CD14-positive monocyte (primary cell): ENCODE results near the gene PLXNB3. TPM values are rescaled to one million over a fixed set of nuclear protein-coding genes. Genes with fewer than 3 reads are reported as not detected.
"Not testable (repeated sequence)": the region's sequence is repeated elsewhere in the genome, so short reads cannot be mapped to it uniquely, and the experiment has no call there.

ENCODE experiments used
- DNase-seq, 3 donors: peaks; one replicate each; pipeline ENCODE4 v3.0.0-alpha.2; 2011 to 2022
- H2AFZ ChIP-seq: 2 replicates; pipeline ENCODE4 v1.6.0; 2012; ENCODE audit warnings: mild to moderate bottlenecking, low read depth, low read length, inconsistent platforms; ENCODE audit not compliant: insufficient read depth, poor library complexity, severe bottlenecking
- H3K27ac ChIP-seq, 2 donors: 1 replicate in 1 of 2; 2 replicates in 1 of 2; pipeline ENCODE4 v1.5.1; 2012 to 2013; ENCODE audit warnings: low read length in 2 of 2, control low read depth in 1 of 2, inconsistent platforms in 1 of 2, low read depth in 1 of 2, mild to moderate bottlenecking in 1 of 2
- H3K27me3 ChIP-seq, 2 donors: one replicate each; pipeline versions ENCODE4 v1.6.0 to v1.6.1; 2011 to 2013; ENCODE audit warnings: low read length in 2 of 2; ENCODE audit not compliant: control insufficient read depth in 2 of 2, insufficient read depth in 2 of 2
- H3K36me3 ChIP-seq, 2 donors: replicated peaks in 1 of 2; 1 replicate in 1 of 2; 2 replicates in 1 of 2; pipeline versions ENCODE4 v1.5.1 to v1.6.1; 2012 to 2013; ENCODE audit warnings: low read length in 2 of 2, control low read depth in 1 of 2, inconsistent platforms in 1 of 2, mild to moderate bottlenecking in 1 of 2; ENCODE audit not compliant: insufficient read depth in 2 of 2, control insufficient read depth in 1 of 2
- H3K4me1 ChIP-seq, 2 donors: 1 replicate in 1 of 2; 2 replicates in 1 of 2; pipeline versions ENCODE4 v1.5.1 to v1.6.1; 2012 to 2013; ENCODE audit warnings: low read length in 2 of 2, control low read depth in 1 of 2, inconsistent platforms in 1 of 2, mild to moderate bottlenecking in 1 of 2, moderate library complexity in 1 of 2; ENCODE audit not compliant: insufficient read depth in 2 of 2, control insufficient read depth in 1 of 2
- H3K4me2 ChIP-seq: replicated peaks from 2 replicates; pipeline ENCODE3; 2012; ENCODE audit warnings: low read length, moderate library complexity, mild to moderate bottlenecking; ENCODE audit not compliant: poor library complexity, severe bottlenecking; ENCODE audit errors: extremely low read depth
- H3K4me3 ChIP-seq, 3 experiments: fragments of 200-600 bp in 1 of 3; sonication (generic) in 1 of 3; replicated peaks in 1 of 3; 1 replicate in 2 of 3; 2 replicates in 1 of 3; pipeline ENCODE4 v1.5.1; 2011 to 2013; ENCODE audit warnings: low read length in 3 of 3, mild to moderate bottlenecking in 3 of 3, control low read depth in 2 of 3, low read depth in 2 of 3, inconsistent platforms in 1 of 3, moderate library complexity in 1 of 3
- H3K79me2 ChIP-seq: 2 replicates; pipeline ENCODE4 v1.6.0; 2012; ENCODE audit warnings: mild to moderate bottlenecking, control low read depth, inconsistent platforms, low read length, moderate library complexity; ENCODE audit not compliant: insufficient read depth
- H3K9ac ChIP-seq: 2 replicates; pipeline ENCODE4 v1.6.0; 2017; ENCODE audit warnings: low read length, mild to moderate bottlenecking; ENCODE audit not compliant: insufficient read depth, poor library complexity, severe bottlenecking
- H3K9me3 ChIP-seq, 2 donors: replicated peaks in 1 of 2; 1 replicate in 1 of 2; 2 replicates in 1 of 2; pipeline versions ENCODE4 v1.5.1 to v1.6.1; 2012 to 2013; ENCODE audit warnings: low read length in 2 of 2, control low read depth in 1 of 2; ENCODE audit not compliant: control insufficient read depth in 1 of 2, insufficient read depth in 1 of 2
- H4K20me1 ChIP-seq: 2 replicates; pipeline ENCODE4 v1.6.0; 2012; ENCODE audit warnings: mild to moderate bottlenecking, low read length, control low read depth, moderate library complexity; ENCODE audit not compliant: insufficient read depth
- H3K27ac Mint-ChIP-seq, 7 donors: one replicate each; pipeline ENCODE4 v1.8.0; 2020; ENCODE audit warnings: mild to moderate bottlenecking in 7 of 7, mixed read lengths in 7 of 7, moderate library complexity in 6 of 7, inconsistent platforms in 2 of 7
- H3K27me3 Mint-ChIP-seq, 3 donors: one replicate each; pipeline ENCODE4 v1.8.0; 2021 to 2022; ENCODE audit warnings: low read depth in 3 of 3, mild to moderate bottlenecking in 3 of 3, mixed read lengths in 3 of 3, moderate library complexity in 3 of 3, inconsistent platforms in 1 of 3
- H3K36me3 Mint-ChIP-seq, 2 donors: one replicate each; pipeline ENCODE4 v1.8.0; 2020; ENCODE audit warnings: mixed read lengths in 2 of 2, inconsistent platforms in 1 of 2, mild to moderate bottlenecking in 1 of 2
- H3K4me1 Mint-ChIP-seq: one replicate; pipeline ENCODE4 v1.8.0; 2020; ENCODE audit warnings: mild to moderate bottlenecking, mixed read lengths
- H3K4me3 Mint-ChIP-seq, 2 donors: one replicate each; pipeline ENCODE4 v1.8.0; 2020; ENCODE audit warnings: mild to moderate bottlenecking in 2 of 2, mixed read lengths in 2 of 2, moderate library complexity in 1 of 2
- H3K9me3 Mint-ChIP-seq, 7 donors: one replicate each; pipeline ENCODE4 v1.8.0; 2020 to 2022; ENCODE audit warnings: mixed read lengths in 7 of 7, mild to moderate bottlenecking in 6 of 7, moderate library complexity in 6 of 7, inconsistent platforms in 2 of 7
- CTCF ChIP-seq: fragments of 200-600 bp; IDR thresholded peaks from one replicate; pipeline ENCODE4 v1.8.0; 2022; ENCODE audit warnings: antibody characterized with exemption, mild to moderate bottlenecking
- WGBS: methylation state at CpG from one replicate; pipeline ENCODE4 v1.1.5; 2013; ENCODE audit warnings: missing lambda C conversion rate; ENCODE audit not compliant: insufficient coverage; 5-methylcytosine and 5-hydroxymethylcytosine counted together
- intact Hi-C, 2 donors: fragments of 100-400 bp; cut with micrococcal nuclease; formaldehyde crosslinking; loops; one replicate each; pipeline versions ENCODE4 v1.15.0 to v1.15.1; 2023
- polyA plus RNA-seq, 3 donors: library from polyadenylated mRNA; depleted of rRNA in 1 of 3; unstranded in 2 of 3; stranded (reverse) in 1 of 3; fragments of 300-500 nt in 2 of 3; fragments of >200 nt in 1 of 3; fragmentation: Illumina TruSeq in 2 of 3; gene quantifications; 1 replicate in 2 of 3; 2 replicates in 1 of 3; pipeline ENCODE4 v1.2.3, GENCODE V29; 2012 to 2021

Gene PLXNB3
- polyA plus RNA-seq, 3 donors: not detected

DNA sequence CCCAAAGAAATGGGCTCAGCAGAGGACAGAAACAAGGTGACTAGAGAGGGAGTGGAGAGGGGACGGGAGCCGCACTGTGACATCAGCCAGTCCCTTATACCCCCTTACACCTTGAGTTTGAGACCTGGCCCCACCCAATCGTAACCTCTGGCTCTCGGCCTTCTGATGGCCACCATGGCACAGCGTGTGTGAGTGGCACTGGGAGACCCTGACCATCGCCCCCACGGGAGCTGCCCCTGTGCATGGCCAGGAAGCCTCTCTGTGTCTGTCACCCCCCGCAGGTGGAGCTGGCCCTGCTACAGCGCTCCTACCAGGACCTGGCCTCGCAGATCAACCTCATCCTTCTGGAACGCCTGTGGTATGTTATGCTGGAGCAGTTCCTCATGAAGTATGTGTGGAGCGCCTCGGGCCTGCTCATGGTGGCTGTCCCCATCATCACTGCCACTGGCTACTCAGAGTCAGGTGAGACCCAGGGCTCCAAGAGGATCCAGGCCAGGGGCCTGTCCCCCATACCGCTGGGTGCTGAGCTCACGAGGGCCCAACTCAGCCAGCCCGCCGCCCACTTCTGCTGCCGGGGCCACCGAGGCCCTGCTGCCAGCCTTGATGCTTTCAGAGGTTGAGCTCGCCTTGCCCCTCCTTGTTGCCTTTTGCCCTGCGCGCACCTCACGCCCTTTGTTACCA, 35.0 kb upstream of the PLXNB3 start:
- Mint-ChIP-seq H3K4me1 (peaks cover 47% of the 10 kb centered on the region), H3K27ac (peak overlapping the region in 3 of 7 donors; percentile 25 to 83 (median 73)), H3K4me3 (no peak overlapping the region), H3K36me3 (peaks cover 22 to 29% of the 10 kb centered on the region in 2 donors), H3K9me3 (peaks cover 0 to 31% (median 18%) of the 10 kb centered on the region in 7 donors), H3K27me3 (peaks cover 0 to 3% (median 0%) of the 10 kb centered on the region in 3 donors)
- no peak for DNase-seq
- TF ChIP-seq CTCF: no peak
- Histone ChIP-seq H3K36me3 (peaks cover 11 to 12% of the 10 kb centered on the region in 2 donors), H4K20me1 (peaks cover 28% of the 10 kb centered on the region), H2AFZ (no peak overlapping the region), H3K9ac (no peak overlapping the region), H3K27me3 (no peaks in the 10 kb centered on the region), H3K4me3 (no peak overlapping the region), H3K4me2 (no peak overlapping the region), H3K79me2 (peaks cover 53% of the 10 kb centered on the region), H3K27ac (peak overlapping the region in 1 of 2 donors; percentile 100), H3K9me3 (peaks cover 0 to 7% of the 10 kb centered on the region in 2 donors), H3K4me1 (peaks cover 80 to 86% of the 10 kb centered on the region in 2 donors)
- intact Hi-C loops: no loop called here
- WGBS: 97% methylated on average over 10 of the region's 23 CpGs

DNA sequence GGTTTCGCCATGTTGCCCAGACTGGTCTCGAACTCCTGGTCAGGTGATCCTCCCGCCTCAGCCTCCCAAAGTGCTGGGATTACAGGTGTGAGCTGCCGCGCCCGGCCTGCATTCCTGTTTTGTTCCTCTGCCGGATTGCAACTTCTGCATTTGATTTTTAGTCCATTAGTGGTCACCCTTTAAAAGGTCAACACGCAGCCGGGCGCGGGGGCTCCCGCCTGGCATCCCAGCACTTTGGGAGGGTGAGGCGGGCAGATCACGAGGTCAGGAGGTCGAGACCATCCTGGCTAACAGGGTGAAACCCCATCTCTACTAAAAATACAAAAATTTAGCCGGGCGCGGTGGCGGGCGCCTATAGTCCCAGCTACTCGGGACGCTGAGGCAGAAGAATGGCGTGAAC, 33.9 kb upstream of the PLXNB3 start:
- intact Hi-C loops, H3K4me3 Mint-ChIP-seq: not testable (repeated sequence)

More for the DNA sequence above, 33.9 kb upstream of the PLXNB3 start:
- Mint-ChIP-seq H3K27ac (peak overlapping the region in 1 of 7 donors; percentile 16), H3K4me1 (peaks cover 49% of the 10 kb centered on the region), H3K36me3 (peaks cover 29 to 39% of the 10 kb centered on the region in 2 donors), H3K9me3 (peaks cover 0 to 31% (median 19%) of the 10 kb centered on the region in 7 donors)
- DNase-seq, H2AFZ ChIP-seq, H3K27me3 ChIP-seq, H3K27me3 Mint-ChIP-seq, H3K9ac ChIP-seq, H3K9me3 ChIP-seq, H3K4me2 ChIP-seq, H3K4me3 ChIP-seq: not testable (repeated sequence)
- Histone ChIP-seq H3K79me2 (peaks cover 48% of the 10 kb centered on the region), H3K4me1 (peaks cover 76 to 82% of the 10 kb centered on the region in 2 donors), H3K36me3 (peaks cover 11 to 12% of the 10 kb centered on the region in 2 donors), H3K27ac (peak overlapping the region in 1 of 2 donors; percentile 68), H4K20me1 (peaks cover 26% of the 10 kb centered on the region)
- WGBS: 98% methylated on average over 11 of the region's 23 CpGs
